Vagina (tissue), 2 donors: ENCODE measurements around the gene NPIPB8.
"Not testable (repeated sequence)": the region's sequence is repeated elsewhere in the genome, so short reads cannot be mapped to it uniquely, and the experiment has no call there.

Experiments
- POLR2AphosphoS5 ChIP-seq, 2 donors: sonication (generic); formaldehyde crosslinking; IDR thresholded peaks; one replicate each; pipeline ENCODE4 v1.9.0; 2017; ENCODE audit warnings: antibody characterized with exemption in 2 of 2, mild to moderate bottlenecking in 2 of 2, low read depth in 1 of 2; ENCODE audit not compliant: insufficient read depth in 1 of 2
- TF ChIP-seq, protein P1 (sequence below), 3 experiments: fragments of 450-650 bp in 2 of 3; fragments of 200-600 bp in 1 of 3; sonication (generic) in 1 of 3; IDR thresholded peaks; one replicate each; pipeline ENCODE4 v1.5.1; 2017 to 2019; ENCODE audit warnings: antibody characterized with exemption in 3 of 3, mild to moderate bottlenecking in 2 of 3, moderate library complexity in 2 of 3

DNA sequence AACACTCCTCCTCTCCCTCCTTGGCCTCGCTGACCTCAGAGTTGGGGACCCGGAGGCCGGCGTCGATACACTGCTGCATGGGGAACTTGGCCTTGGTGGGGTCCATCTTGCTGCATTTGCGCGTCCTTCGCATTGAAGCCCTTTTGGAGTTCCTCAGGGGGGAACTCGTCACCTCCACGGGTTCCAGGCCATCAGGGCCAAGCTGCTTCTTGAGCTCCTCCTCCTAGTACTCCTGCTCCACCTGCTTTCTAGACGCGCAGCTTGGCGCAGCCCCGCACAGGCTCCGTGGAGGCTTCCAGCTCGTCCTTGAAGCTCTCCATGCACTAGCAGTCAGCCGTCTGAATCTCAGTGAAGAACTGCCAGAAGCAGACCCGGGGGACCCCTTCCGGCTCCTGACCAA, 62.5 kb downstream of the NPIPB8 start:
- TF ChIP-seq, protein P1, sequence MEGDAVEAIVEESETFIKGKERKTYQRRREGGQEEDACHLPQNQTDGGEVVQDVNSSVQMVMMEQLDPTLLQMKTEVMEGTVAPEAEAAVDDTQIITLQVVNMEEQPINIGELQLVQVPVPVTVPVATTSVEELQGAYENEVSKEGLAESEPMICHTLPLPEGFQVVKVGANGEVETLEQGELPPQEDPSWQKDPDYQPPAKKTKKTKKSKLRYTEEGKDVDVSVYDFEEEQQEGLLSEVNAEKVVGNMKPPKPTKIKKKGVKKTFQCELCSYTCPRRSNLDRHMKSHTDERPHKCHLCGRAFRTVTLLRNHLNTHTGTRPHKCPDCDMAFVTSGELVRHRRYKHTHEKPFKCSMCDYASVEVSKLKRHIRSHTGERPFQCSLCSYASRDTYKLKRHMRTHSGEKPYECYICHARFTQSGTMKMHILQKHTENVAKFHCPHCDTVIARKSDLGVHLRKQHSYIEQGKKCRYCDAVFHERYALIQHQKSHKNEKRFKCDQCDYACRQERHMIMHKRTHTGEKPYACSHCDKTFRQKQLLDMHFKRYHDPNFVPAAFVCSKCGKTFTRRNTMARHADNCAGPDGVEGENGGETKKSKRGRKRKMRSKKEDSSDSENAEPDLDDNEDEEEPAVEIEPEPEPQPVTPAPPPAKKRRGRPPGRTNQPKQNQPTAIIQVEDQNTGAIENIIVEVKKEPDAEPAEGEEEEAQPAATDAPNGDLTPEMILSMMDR (IDR thresholded peaks at IDR 0.05) = not testable (repeated sequence)
- not testable (repeated sequence) for TF ChIP-seq POLR2AphosphoS5 (IDR thresholded peaks at IDR 0.05; ENCODE audit: insufficient read depth in 1 of 2, low read depth in 1 of 2)
